Measurements from ENCODE around the gene TMEM225B.
"Not testable (repeated sequence)": the region's sequence is repeated elsewhere in the genome, so short reads cannot be mapped to it uniquely, and the experiment has no call there.

The TMEM225B gene

GRCh38 chr7:99651290-99651689, 53.2 kb downstream of the TMEM225B start:
- Mint-ChIP-seq H3K4me3 (no peak overlapping the region), H3K27ac (no peak overlapping the region), H3K9me3 (no peaks in the 10 kb centered on the region), H3K4me1 (peaks cover 5% of the 10 kb centered on the region), H3K36me3 (peaks cover 24% of the 10 kb centered on the region)
- no peak for ATAC-seq
- no peak for DNase-seq (ENCODE audit: low spot score in 2 of 2)

GRCh38 chr7:99652671-99653070, 54.6 kb downstream of the TMEM225B start:
- peaks cover 22% of the 10 kb centered on the region for H3K36me3 Mint-ChIP-seq
- no peak overlapping the region for H3K4me3 Mint-ChIP-seq
- H3K27ac Mint-ChIP-seq, result no peak overlapping the region
- ATAC-seq, result no peak
- H3K9me3 Mint-ChIP-seq, result no peaks in the 10 kb centered on the region
- no peak for DNase-seq (ENCODE audit: low spot score in 2 of 2)
- H3K4me1 Mint-ChIP-seq, result peaks cover 5% of the 10 kb centered on the region

GRCh38 chr7:99653269-99653668, 55.2 kb downstream of the TMEM225B start:
- not testable (repeated sequence) for H3K4me3 Mint-ChIP-seq; H3K9me3 Mint-ChIP-seq; ATAC-seq; DNase-seq (ENCODE audit: low spot score in 2 of 2); H3K27ac Mint-ChIP-seq; H3K4me1 Mint-ChIP-seq
- peaks cover 16% of the 10 kb centered on the region for H3K36me3 Mint-ChIP-seq

GRCh38 chr7:99653754-99654153, 55.7 kb downstream of the TMEM225B start:
- peaks cover 14% of the 10 kb centered on the region for H3K36me3 Mint-ChIP-seq
- DNase-seq (ENCODE audit: low spot score in 2 of 2) (no peak), ATAC-seq (no peak)
- H3K27ac Mint-ChIP-seq, result no peak overlapping the region
- H3K4me1 Mint-ChIP-seq, result peaks cover 5% of the 10 kb centered on the region
- H3K9me3 Mint-ChIP-seq, result no peaks in the 10 kb centered on the region
- H3K4me3 Mint-ChIP-seq, result no peak overlapping the region

- ATAC-seq; H3K36me3 Mint-ChIP-seq; H3K4me3 Mint-ChIP-seq; H3K27ac Mint-ChIP-seq; DNase-seq (ENCODE audit: low spot score in 2 of 2); H3K4me1 Mint-ChIP-seq; H3K9me3 Mint-ChIP-seq: not testable (repeated sequence)
These were observed 56.6 kb downstream of the TMEM225B start for GRCh38 chr7:99654626-99655025.

- not testable (repeated sequence) for H3K36me3 Mint-ChIP-seq; H3K4me1 Mint-ChIP-seq; ATAC-seq; DNase-seq (ENCODE audit: low spot score in 2 of 2); H3K9me3 Mint-ChIP-seq; H3K4me3 Mint-ChIP-seq; H3K27ac Mint-ChIP-seq
These were observed 59.8 kb downstream of the TMEM225B start for GRCh38 chr7:99657879-99658278.

All from stimulated activated effector memory CD8-positive, alpha-beta T cell treated with anti-CD3 and anti-CD28 coated beads, Interleukin-12 subunit alpha, Interleukin-12 subunit beta, amount 100 ng/mL, for 72 hours (primary cell).